GM18511 (cell line): Measurements from ENCODE around the gene TFF1.

ENCODE experiments used
- ATAC-seq: cut with Tn5 transposase; IDR thresholded peaks from one replicate; pipeline ENCODE4 v1.9.1; 2021; ENCODE audit warnings: mild to moderate bottlenecking, moderate library complexity; ENCODE audit not compliant: unreplicated experiment

Gene TFF1

GRCh38 chr21:42383331-42383730 lies 17.0 kb upstream of the TFF1 start:
- ATAC-seq, result no peak

- no peak for ATAC-seq
Measured at GRCh38 chr21:42382915-42383314, 16.6 kb upstream of the TFF1 start.

- no peak for ATAC-seq
Measured at GRCh38 chr21:42381347-42381984, 15.1 kb upstream of the TFF1 start.

- ATAC-seq, result no peak
Measured at GRCh38 chr21:42379426-42380215, 13.3 kb upstream of the TFF1 start.

- no peak for ATAC-seq
Measured at GRCh38 chr21:42378418-42378817, 12.1 kb upstream of the TFF1 start.

- no peak for ATAC-seq
Measured at GRCh38 chr21:42377951-42378340, 11.6 kb upstream of the TFF1 start.

- no peak for ATAC-seq
Measured at GRCh38 chr21:42377211-42377950, 11.0 kb upstream of the TFF1 start.

- ATAC-seq, result no peak
Measured at GRCh38 chr21:42376338-42376982, 10.1 kb upstream of the TFF1 start.

- ATAC-seq, result no peak
Measured at GRCh38 chr21:42375966-42376337, 9.6 kb upstream of the TFF1 start.

GRCh38 chr21:42375506-42375905 lies 9.2 kb upstream of the TFF1 start:
- no peak for ATAC-seq

- no peak for ATAC-seq
Measured at GRCh38 chr21:42374864-42375499, 8.6 kb upstream of the TFF1 start.

GRCh38 chr21:42374457-42374856 lies 8.1 kb upstream of the TFF1 start:
- ATAC-seq, result no peak

GRCh38 chr21:42373908-42374455 lies 7.6 kb upstream of the TFF1 start:
- no peak for ATAC-seq

GRCh38 chr21:42373196-42373907 lies 7.0 kb upstream of the TFF1 start:
- ATAC-seq, result no peak

- no peak for ATAC-seq
Measured at GRCh38 chr21:42370894-42371654, 4.7 kb upstream of the TFF1 start.

- ATAC-seq, result no peak
Measured at GRCh38 chr21:42369821-42370220, 3.5 kb upstream of the TFF1 start.

- no peak for ATAC-seq
Measured at GRCh38 chr21:42367367-42368165, 1.2 kb upstream of the TFF1 start.

GRCh38 chr21:42365770-42366169 lies 565 bp downstream of the TFF1 start:
- ATAC-seq, result no peak
